GM10847 (cell line): Measurements from ENCODE around the gene EIF4E2.

Experiments
- POLR2A ChIP-seq: IDR thresholded peaks from 2 replicates; pipeline ENCODE4 v1.6.1; 2011; ENCODE audit not compliant: insufficient read length; ENCODE audit errors: extremely low read depth

The EIF4E2 gene

GRCh38 chr2:232529806-232530547, 20.5 kb upstream of the EIF4E2 start:
- no peak for TF ChIP-seq POLR2A

- no peak for TF ChIP-seq POLR2A
These were observed 19.7 kb upstream of the EIF4E2 start for GRCh38 chr2:232530626-232531260.

DNA sequence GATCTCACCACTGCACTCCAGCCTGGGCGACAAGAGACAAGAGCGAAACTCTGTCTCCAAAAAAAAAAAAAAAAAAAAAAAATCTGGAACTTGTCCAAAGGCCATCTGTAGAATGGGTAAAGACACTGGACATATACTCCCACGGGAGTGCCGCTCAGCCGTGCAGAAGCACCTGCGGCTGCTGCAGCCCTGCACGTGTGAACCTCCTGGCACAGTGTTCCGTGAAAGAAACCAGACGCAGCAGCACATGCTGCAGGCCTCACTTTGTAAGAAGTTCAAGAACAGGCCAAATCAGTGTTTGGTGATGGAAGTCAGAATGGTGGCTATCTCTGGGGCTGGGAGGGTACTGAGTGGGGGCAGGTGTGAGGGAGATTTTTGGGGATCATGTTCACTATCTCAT, 18.1 kb upstream of the EIF4E2 start:
- TF ChIP-seq POLR2A: no peak

DNA sequence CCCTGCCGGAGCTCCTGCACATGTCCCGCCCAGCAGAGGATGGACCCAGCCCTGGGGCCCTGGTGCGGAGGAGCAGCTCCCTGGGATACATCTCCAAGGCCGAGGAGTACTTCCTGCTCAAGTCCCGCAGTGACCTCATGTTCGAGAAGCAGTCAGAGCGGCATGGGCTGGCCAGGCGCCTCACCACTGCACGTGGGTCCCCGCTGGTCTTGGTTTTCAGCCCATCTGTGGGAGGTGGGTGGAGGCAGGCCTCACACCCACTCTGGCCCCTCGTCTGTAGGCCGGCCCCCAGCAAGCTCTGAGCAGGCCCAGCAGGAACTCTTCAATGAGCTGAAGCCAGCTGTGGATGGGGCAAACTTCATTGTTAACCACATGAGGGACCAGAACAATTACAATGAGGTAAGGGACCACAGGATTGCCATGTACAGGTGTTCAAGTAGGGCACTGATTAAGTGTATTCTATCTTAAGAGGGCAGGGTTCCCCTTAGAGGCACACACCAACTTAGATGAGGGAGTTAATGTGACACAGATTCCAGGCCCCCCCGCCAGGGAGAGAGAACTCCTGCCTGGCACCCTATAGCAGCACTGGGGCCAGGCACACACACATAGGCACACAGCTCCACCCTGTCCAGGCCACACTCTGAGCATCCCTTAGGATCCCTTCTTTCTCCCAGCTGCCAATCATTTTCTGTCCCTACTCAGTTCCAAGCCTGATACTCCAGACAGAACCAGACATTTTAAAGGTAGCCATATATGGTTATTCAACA, 16.4 kb upstream of the EIF4E2 start:
- TF ChIP-seq POLR2A: no peak

DNA sequence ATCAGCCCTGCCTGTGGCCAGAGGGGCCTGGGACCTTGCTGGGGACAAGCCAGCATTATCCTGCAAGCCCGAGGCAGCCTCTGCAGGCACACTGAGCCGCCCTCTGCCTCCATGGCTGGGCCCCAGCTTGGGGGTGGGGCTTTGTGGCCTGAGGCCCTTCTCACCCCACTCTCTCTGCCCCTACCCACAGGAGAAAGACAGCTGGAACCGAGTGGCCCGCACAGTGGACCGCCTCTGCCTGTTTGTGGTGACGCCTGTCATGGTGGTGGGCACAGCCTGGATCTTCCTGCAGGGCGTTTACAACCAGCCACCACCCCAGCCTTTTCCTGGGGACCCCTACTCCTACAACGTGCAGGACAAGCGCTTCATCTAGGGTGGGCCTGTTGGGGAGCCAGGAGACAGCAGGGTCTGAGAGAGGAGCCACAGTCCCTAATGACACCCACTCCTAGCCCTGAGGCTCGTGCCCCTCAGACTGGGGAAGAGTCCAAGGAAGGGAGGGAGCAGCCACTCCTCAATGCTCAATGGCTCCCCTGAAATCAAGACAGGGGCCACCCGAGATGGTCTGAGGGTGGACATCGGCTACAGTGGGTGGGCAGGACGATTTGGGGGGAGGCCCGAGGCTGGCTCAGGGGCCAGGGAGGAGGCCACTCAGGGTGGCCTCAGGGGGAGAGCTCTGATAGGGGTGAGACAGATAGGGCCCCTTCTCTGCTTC, 15.4 kb upstream of the EIF4E2 start:
- TF ChIP-seq POLR2A: no peak

DNA sequence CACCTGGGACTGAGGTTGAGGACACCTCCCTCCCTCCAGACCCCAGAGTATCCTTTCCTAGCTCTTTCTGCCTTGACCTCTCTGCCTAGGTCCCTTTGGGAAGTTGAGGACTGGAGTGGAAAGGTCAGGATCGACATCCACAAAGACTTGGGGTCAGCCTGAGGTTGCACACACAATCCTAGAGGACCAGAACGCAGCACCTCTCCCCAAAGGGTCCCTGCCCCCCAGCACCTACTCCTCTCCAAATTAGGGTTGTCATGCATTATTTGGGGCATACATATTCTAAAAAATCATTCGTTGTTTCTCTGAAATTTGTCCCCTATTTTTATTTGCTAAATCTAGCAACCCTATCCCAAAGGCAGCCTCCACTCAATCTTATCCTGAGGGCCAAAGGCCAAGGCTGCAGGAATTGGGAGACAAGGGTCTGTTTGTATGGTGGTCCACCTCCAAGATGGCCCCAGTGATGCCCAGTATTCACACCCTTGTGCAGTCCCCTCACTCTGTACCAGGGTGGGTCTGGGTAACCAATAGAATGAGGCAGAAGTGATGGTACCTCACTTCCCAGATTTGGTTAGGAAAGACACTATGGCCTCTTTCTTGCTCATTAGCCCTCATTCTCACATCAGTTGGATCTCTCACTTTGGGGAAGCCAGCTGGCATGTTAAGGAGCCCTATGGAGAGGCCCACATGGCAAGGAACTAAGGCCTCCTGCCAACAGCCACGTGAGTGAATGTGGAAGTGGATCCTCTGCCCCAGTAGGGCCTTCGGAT, 14.5 kb upstream of the EIF4E2 start:
- TF ChIP-seq POLR2A: no peak

DNA sequence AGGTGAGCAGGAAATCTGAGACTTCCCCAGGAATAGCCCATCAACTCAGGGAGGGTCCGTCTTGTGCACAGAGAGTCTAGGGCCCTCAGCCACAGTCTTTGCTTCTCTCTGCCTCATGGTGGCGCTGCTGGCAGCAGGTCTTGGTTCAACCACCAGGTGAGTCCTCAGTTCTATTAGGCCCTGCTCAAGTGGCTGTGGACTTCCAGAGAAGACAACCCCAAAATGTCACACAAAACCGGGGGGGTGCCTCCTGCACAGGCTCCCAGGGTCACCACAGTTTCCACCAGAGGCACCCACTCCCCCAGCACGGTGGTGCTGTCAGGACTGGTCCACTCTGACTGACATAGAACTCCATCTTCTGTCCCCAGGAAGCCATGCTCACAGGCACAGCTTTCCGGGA, 13.4 kb upstream of the EIF4E2 start:
- TF ChIP-seq POLR2A: no peak

DNA sequence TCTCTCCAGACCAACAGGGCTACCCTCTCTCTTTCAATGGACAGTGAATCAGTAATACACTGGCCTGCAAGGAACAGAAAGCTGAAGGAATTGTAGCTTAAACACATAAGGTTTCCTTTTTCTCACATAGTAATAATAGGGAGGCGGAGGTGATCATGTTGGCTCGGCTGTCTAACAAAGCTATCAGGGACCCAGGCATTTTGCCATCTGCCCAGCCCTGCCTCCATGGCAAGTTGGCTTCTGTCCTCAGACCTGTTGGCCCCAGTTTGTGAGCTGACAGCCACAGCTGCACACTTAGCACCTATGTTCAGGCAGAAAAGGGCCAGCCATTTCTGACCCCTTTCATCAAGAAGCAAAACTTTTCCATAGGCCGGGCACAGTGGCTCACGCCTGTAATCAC, 13.0 kb upstream of the EIF4E2 start:
- TF ChIP-seq POLR2A: no peak

DNA sequence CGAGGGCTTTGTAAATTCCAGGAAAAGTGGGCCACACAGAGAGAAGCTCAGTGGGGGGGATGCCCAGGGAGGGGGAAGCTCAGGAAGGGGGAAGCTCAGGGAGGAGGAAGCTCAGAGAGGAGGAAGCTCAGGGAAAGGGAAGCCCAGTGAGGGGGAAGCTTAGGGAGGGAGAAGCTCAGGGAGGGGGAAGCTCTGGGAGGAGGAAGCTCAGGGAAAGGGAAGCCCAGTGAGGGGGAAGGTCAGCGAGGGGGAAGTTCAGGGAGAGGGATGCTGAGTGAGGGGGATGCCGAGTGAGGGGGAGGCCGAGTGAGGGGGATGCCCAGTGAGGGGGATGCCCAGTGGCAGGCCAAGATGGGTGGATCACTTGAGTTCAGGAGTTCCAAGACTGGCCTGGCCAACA, 11.8 kb upstream of the EIF4E2 start:
- no peak for TF ChIP-seq POLR2A

DNA sequence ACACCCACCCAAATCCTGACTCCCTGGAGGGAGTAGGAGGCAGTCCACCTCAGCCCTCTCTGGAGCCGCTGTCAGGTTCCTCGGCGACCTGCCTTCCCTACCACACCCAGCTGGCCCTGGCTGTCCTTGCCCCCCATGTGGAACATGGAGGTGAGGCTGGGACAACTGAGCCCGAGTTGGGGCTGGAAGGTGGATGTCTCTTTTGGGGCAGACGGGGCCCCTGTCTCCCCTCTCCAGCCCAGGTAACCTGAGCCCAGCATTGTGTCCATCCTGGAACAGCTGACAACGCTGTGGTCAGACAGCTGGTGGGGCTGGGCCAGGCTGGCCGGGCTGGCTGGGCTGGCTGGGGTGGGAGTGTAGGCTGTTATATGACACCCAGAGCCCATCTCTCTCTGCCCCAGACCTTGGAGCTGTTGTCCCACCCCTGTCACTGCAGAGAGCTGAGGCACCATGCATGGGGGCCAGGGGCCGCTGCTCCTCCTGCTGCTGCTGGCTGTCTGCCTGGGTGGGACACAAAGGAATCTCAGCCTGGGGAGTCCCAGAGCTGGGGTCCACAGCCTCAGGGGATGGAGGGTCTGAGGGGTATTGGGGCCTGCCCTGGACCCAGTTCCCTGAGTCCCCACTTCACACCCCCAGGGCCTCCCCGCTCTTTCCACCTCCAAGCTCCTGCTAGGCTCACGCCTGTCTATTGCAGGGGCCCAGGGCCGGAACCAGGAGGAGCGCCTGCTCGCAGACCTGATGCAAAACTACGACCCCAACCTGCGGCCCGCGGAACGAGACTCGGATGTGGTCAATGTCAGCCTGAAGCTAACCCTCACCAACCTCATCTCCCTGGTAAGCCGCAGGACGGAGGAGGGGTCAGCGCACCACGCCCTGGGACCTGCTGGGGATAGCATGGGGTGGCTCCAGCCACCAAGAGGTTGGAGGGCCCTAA, 10.9 kb upstream of the EIF4E2 start, which contains the start of gene CHRNG:
Gene CHRNG (plus strand): TSS at position 395 of the 934 bp plus-strand sequence. CDS start 56 bp downstream, at position 451.
- no peak for TF ChIP-seq POLR2A

DNA sequence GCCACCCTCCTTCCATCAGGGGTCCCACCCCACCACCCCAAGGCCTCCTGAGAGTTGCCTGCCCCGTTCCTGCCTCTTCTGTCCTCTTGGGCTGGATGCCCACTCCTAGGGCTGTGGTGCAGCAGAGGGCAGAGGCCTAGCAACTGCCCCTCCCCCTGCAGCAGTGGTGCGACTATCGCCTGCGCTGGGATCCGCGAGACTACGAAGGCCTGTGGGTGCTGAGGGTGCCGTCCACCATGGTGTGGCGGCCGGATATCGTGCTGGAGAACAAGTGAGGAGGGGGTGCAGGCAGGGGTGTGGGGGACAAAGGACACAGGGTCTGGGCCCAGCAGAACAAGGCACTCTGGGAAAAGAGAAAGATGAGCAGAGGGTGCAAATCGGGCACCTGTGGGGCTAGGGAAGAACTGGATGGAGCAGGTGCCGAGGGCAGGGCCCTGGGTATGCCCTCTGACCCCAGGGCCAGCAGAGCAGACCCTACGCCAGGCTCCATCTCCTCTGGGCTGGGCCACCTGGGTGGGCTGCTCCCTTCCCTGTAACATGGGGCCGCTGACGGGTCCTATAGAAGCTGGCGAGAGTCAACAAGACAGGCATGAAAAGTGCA, 9.9 kb upstream of the EIF4E2 start:
- no peak for TF ChIP-seq POLR2A

- TF ChIP-seq POLR2A: no peak
These were observed 9.1 kb upstream of the EIF4E2 start for GRCh38 chr2:232541195-232541960.

GRCh38 chr2:232541961-232542714, 8.4 kb upstream of the EIF4E2 start:
- TF ChIP-seq POLR2A: no peak
